Panc1 (cell line): ENCODE measurements around the gene PVRIG. TPM values are rescaled to one million over a fixed set of nuclear protein-coding genes. Genes with fewer than 3 reads are reported as not detected.
A peak's percentile ranks its signal among the peaks of the same experiment; 100 is the strongest.
"Not testable (repeated sequence)": the region's sequence is repeated elsewhere in the genome, so short reads cannot be mapped to it uniquely, and the experiment has no call there.

Experiments used
- ATAC-seq: fragments of 200-7000 bp; cut with Tn5 transposase; 2 replicates; pipeline ENCODE4 v1.9.1; 2020; ENCODE audit warnings: mild to moderate bottlenecking, moderate library complexity
- BruUV-seq: library from RNA; stranded (reverse); fragments of 400-500 nt; replicated peaks from 2 replicates; lab custom pipeline; 2021; lab: Mats Ljungman, UMichigan
- CTCF ChIA-PET: fragments of 300-600 bp; sonication (Branson Sonifier 250); formaldehyde crosslinking; loops from one replicate; lab custom pipeline; 2022; ENCODE audit warnings: antibody characterized with exemption; lab: Charles Lee
- POLR2A ChIA-PET: fragments of 300-600 bp; sonication (Branson Sonifier 250); formaldehyde crosslinking; loops from one replicate; lab custom pipeline; 2022; ENCODE audit warnings: antibody characterized with exemption; lab: Charles Lee
- DNase-seq: peaks from one replicate; pipeline ENCODE4 v3.0.0-alpha.2; 2010; ENCODE audit warnings: low read depth, low spot score
- H3K27ac ChIP-seq: 2 replicates; pipeline ENCODE4 v1.5.1; 2011; ENCODE audit warnings: mild to moderate bottlenecking, low read length, inconsistent platforms
- H3K27me3 ChIP-seq: fragments of 200-500 bp; sonication (Bioruptor generic); 2 replicates; pipeline ENCODE4 v1.6.0; 2014; ENCODE audit warnings: low read length, inconsistent platforms; ENCODE audit not compliant: control insufficient read depth, insufficient read depth
- H3K36me3 ChIP-seq: fragments of 200-500 bp; sonication (Bioruptor generic); 2 replicates; pipeline ENCODE4 v1.5.1; 2014; ENCODE audit warnings: inconsistent platforms, mild to moderate bottlenecking, low read length, moderate library complexity; ENCODE audit not compliant: control insufficient read depth, insufficient read depth
- H3K4me1 ChIP-seq: 2 replicates; pipeline ENCODE4 v1.5.1; 2011; ENCODE audit warnings: inconsistent platforms, mild to moderate bottlenecking, low read length, moderate library complexity; ENCODE audit not compliant: control insufficient read depth, insufficient read depth
- H3K4me3 ChIP-seq, 2 experiments: 2 replicates each; pipeline ENCODE4 v1.5.1; 2011 to 2012; ENCODE audit warnings: low read depth in 2 of 2, low read length in 2 of 2, mild to moderate bottlenecking in 2 of 2, inconsistent platforms in 1 of 2, moderate library complexity in 1 of 2
- H3K9me3 ChIP-seq: fragments of 200-500 bp; sonication (Bioruptor generic); 2 replicates; pipeline ENCODE4 v1.5.1; 2014; ENCODE audit warnings: low read depth, mild to moderate bottlenecking, inconsistent platforms, low read length, moderate library complexity; ENCODE audit not compliant: control insufficient read depth, insufficient read depth
- POLR2AphosphoS5 ChIP-seq: IDR thresholded peaks from 2 replicates; pipeline ENCODE4 v1.6.1; 2012; ENCODE audit warnings: mild to moderate bottlenecking, low read depth, low read length, moderate library complexity
- SIN3A ChIP-seq: IDR thresholded peaks from 2 replicates; pipeline ENCODE4 v1.6.1; 2012; ENCODE audit warnings: low read depth, mild to moderate bottlenecking, low read length, moderate library complexity, borderline replicate concordance; ENCODE audit not compliant: insufficient read depth
- TCF7L2 ChIP-seq: IDR thresholded peaks from 2 replicates; pipeline ENCODE4 v1.6.1; 2011; ENCODE audit warnings: mild to moderate bottlenecking, low read depth, low read length, inconsistent platforms
- in situ Hi-C: cut with HindIII; loops from 2 replicates; pipeline ENCODE4 v1.10.0; 2016; ENCODE audit warnings: low sequenced_read_pairs, low pct_unique_long_range_greater_than_20kb
- intact Hi-C: fragments of 100-400 bp; cut with micrococcal nuclease; formaldehyde crosslinking; loops from one replicate; pipeline ENCODE4 v1.10.0; 2022; ENCODE audit not compliant: unreplicated experiment
- total RNA-seq: library from RNA; stranded (reverse); gene quantifications from one replicate; pipeline ENCODE4 v1.2.1, GENCODE V29; 2021; ENCODE audit not compliant: unreplicated experiment
- TF ChIP-seq, protein P1 (sequence below), 2 experiments: IDR thresholded peaks; 2 replicates each; pipeline ENCODE4 v1.6.1; 2011 to 2012; ENCODE audit warnings: low read depth in 2 of 2, control low read depth in 1 of 2, low read length in 1 of 2, mild to moderate bottlenecking in 1 of 2, moderate library complexity in 1 of 2; ENCODE audit not compliant: insufficient read depth in 1 of 2
- TF ChIP-seq, protein P2 (sequence below): fragments of 450-650 bp; IDR thresholded peaks from 2 replicates; pipeline ENCODE4 v1.5.1; 2017; ENCODE audit warnings: mild to moderate bottlenecking

PVRIG gene
- total RNA-seq, 1 experiment from 2014 or later: not detected

DNA sequence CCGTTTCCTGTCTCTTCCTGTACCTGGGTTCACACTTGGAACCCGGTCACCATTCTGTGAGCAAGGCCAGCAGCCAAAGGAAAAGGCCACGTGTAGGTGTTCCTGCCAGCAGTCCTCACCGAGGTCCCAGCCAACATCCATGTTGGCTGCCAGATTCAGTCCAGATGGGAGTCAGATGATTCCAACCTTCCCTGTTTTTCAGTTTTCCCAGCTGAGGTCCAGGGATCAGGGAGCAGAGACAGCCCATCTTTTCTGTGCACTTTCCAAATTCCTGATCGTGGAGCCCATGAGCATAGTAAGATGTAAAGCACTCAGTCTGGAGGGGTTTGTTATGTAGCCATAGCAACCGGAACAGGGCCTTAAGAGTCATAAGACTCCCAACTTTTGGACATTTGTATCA lies 3.9 kb upstream of the PVRIG start:
- Histone ChIP-seq H3K9me3 (no peaks in the 10 kb centered on the region), H3K36me3 (no peaks in the 10 kb centered on the region), H3K27ac (no peak overlapping the region), H3K4me3 (no peak overlapping the region), H3K4me1 (no peaks in the 10 kb centered on the region), H3K27me3 (no peaks in the 10 kb centered on the region)
- POLR2A ChIA-PET: interaction anchor here (0.6 kb wide), 1 partner anchor 54 kb away, joined by 5 read pairs; no protein-coding TSS in a partner anchor
- ATAC-seq (no peak), DNase-seq (no peak)
- no TSS peak for BruUV-seq
- CTCF ChIA-PET: no interaction called here
- intact Hi-C loops: loop anchor here (5.0 kb wide), 1 partner anchor 84 kb away; no protein-coding TSS in a partner anchor
- in situ Hi-C loops: no loop called here
- TF ChIP-seq, protein P1, sequence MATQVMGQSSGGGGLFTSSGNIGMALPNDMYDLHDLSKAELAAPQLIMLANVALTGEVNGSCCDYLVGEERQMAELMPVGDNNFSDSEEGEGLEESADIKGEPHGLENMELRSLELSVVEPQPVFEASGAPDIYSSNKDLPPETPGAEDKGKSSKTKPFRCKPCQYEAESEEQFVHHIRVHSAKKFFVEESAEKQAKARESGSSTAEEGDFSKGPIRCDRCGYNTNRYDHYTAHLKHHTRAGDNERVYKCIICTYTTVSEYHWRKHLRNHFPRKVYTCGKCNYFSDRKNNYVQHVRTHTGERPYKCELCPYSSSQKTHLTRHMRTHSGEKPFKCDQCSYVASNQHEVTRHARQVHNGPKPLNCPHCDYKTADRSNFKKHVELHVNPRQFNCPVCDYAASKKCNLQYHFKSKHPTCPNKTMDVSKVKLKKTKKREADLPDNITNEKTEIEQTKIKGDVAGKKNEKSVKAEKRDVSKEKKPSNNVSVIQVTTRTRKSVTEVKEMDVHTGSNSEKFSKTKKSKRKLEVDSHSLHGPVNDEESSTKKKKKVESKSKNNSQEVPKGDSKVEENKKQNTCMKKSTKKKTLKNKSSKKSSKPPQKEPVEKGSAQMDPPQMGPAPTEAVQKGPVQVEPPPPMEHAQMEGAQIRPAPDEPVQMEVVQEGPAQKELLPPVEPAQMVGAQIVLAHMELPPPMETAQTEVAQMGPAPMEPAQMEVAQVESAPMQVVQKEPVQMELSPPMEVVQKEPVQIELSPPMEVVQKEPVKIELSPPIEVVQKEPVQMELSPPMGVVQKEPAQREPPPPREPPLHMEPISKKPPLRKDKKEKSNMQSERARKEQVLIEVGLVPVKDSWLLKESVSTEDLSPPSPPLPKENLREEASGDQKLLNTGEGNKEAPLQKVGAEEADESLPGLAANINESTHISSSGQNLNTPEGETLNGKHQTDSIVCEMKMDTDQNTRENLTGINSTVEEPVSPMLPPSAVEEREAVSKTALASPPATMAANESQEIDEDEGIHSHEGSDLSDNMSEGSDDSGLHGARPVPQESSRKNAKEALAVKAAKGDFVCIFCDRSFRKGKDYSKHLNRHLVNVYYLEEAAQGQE (IDR thresholded peaks at IDR 0.05; ENCODE audit: insufficient read depth in 1 of 2, low read depth in 2 of 2, low read length in 1 of 2): no peak
- no peak for TF ChIP-seq SIN3A
- TF ChIP-seq, protein P2, sequence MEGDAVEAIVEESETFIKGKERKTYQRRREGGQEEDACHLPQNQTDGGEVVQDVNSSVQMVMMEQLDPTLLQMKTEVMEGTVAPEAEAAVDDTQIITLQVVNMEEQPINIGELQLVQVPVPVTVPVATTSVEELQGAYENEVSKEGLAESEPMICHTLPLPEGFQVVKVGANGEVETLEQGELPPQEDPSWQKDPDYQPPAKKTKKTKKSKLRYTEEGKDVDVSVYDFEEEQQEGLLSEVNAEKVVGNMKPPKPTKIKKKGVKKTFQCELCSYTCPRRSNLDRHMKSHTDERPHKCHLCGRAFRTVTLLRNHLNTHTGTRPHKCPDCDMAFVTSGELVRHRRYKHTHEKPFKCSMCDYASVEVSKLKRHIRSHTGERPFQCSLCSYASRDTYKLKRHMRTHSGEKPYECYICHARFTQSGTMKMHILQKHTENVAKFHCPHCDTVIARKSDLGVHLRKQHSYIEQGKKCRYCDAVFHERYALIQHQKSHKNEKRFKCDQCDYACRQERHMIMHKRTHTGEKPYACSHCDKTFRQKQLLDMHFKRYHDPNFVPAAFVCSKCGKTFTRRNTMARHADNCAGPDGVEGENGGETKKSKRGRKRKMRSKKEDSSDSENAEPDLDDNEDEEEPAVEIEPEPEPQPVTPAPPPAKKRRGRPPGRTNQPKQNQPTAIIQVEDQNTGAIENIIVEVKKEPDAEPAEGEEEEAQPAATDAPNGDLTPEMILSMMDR: no peak
- TF ChIP-seq TCF7L2: no peak
- no peak for TF ChIP-seq POLR2AphosphoS5

DNA sequence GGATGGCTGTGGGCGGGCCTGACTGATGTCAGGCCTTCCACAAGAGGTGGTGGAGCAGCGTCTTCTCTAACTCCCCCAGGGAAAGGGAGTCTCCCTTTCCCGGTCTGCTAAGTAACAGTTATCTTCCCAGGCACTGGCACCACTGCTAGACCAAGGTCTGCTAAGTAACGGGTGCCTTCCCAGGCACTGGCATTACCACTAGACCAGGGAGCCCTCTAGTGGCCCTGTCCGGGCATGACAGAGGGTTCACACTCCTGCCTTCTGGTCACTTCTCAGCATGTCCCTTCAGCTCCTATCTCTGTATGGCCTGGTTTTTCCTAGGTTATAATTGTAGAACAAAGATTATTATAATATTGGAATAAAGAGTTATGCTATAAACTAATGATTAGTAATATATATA lies 1.8 kb upstream of the PVRIG start:
- POLR2A ChIA-PET, H3K36me3 ChIP-seq, H3K27me3 ChIP-seq, H3K9me3 ChIP-seq, H3K4me3 ChIP-seq, H3K27ac ChIP-seq, in situ Hi-C loops, H3K4me1 ChIP-seq: not testable (repeated sequence)
- peak; percentile 10 for DNase-seq
- peak; percentile 54 for ATAC-seq
- BruUV-seq: TSS peak; percentile 51
- intact Hi-C loops: loop anchor here (5.0 kb wide), 1 partner anchor 86 kb away; no protein-coding TSS in a partner anchor
- CTCF ChIA-PET: interaction anchor here (0.5 to 0.8 kb wide), 3 partner anchors 27 to 93 kb away, joined by 3 to 4 read pairs (median 3); no protein-coding TSS in a partner anchor
- TF ChIP-seq, protein P2: peak; percentile 47; the same call in 1 of the 2 replicates
